Endothelial cell of umbilical vein (primary cell): ENCODE data around the gene NDFIP1. TPM values are rescaled to one million over a fixed set of nuclear protein-coding genes. Genes with fewer than 3 reads are reported as not detected.

ENCODE experiments used
- BruUV-seq: library from RNA; stranded (reverse); fragments of 400-500 nt; replicated peaks from 2 replicates; lab custom pipeline; 2021; lab: Mats Ljungman, UMichigan
- CTCF ChIA-PET: fragments of 300-600, 350-600 bp; sonication (Branson Sonifier 250); formaldehyde crosslinking; loops from one replicate; lab custom pipeline; 2021; ENCODE audit warnings: antibody characterized with exemption, inconsistent platforms; lab: Charles Lee
- POLR2A ChIA-PET: fragments of 300-600, 350-600 bp; sonication (Branson Sonifier 250); formaldehyde crosslinking; loops from one replicate; lab custom pipeline; 2021; ENCODE audit warnings: antibody characterized with exemption, inconsistent platforms; lab: Charles Lee
- DNase-seq: peaks from one replicate; pipeline ENCODE4 v3.0.0-alpha.2; 2011; ENCODE audit warnings: low read depth, low spot score
- FAIRE-seq: peaks from 2 replicates; lab custom pipeline; 2011; peaks lifted over from hg19 to GRCh38; lab: Jason Lieb, UNC
- H2AFZ ChIP-seq: 2 replicates; pipeline ENCODE4 v1.6.0; 2012; ENCODE audit warnings: low read depth, low read length, control low read depth, inconsistent platforms
- H3K27ac ChIP-seq: 2 replicates; pipeline ENCODE4 v1.5.1; 2011; ENCODE audit warnings: low read depth, mild to moderate bottlenecking, control low read depth, low read length, moderate library complexity; ENCODE audit not compliant: insufficient read depth
- H3K27me3 ChIP-seq, 2 experiments: 2 replicates each; pipeline versions ENCODE4 v1.6.0 to v1.6.1; 2011; ENCODE audit warnings: low read length in 2 of 2, mixed read lengths in 1 of 2; ENCODE audit not compliant: control insufficient read depth in 2 of 2, insufficient read depth in 2 of 2
- H3K36me3 ChIP-seq, 2 experiments: 2 replicates in 1 of 2; 3 replicates in 1 of 2; pipeline ENCODE4 v1.5.1; 2011; ENCODE audit warnings: low read length in 2 of 2, mild to moderate bottlenecking in 1 of 2, moderate library complexity in 1 of 2; ENCODE audit not compliant: control insufficient read depth in 2 of 2, insufficient read depth in 2 of 2; ENCODE audit errors: extremely low read depth in 1 of 2
- H3K4me1 ChIP-seq: 3 replicates; pipeline ENCODE4 v1.5.1; 2011; ENCODE audit warnings: mild to moderate bottlenecking, low read length; ENCODE audit not compliant: control insufficient read depth, insufficient read depth; ENCODE audit errors: extremely low read depth
- H3K4me2 ChIP-seq: 2 replicates; pipeline ENCODE4 v1.6.1; 2011; ENCODE audit warnings: low read length, control low read depth, mixed read lengths; ENCODE audit not compliant: insufficient read depth
- H3K4me3 ChIP-seq, 3 experiments: fragments of 200-600 bp in 1 of 3; sonication (generic), shearing (Covaris generic) in 1 of 3; replicated peaks in 1 of 3; 2 replicates each; pipeline ENCODE4 v1.5.1; 2011 to 2016; ENCODE audit warnings: control low read depth in 3 of 3, low read length in 3 of 3, mild to moderate bottlenecking in 2 of 3, inconsistent platforms in 1 of 3, low read depth in 1 of 3, moderate library complexity in 1 of 3; ENCODE audit not compliant: insufficient read depth in 1 of 3
- H3K79me2 ChIP-seq: 2 replicates; pipeline ENCODE4 v1.6.0; 2012; ENCODE audit warnings: low read length, inconsistent platforms; ENCODE audit not compliant: control insufficient read depth, insufficient read depth
- H3K9ac ChIP-seq: replicated peaks from 2 replicates; pipeline ENCODE3; 2011; ENCODE audit warnings: low read length, control low read depth; ENCODE audit not compliant: insufficient read depth; ENCODE audit errors: extremely low read depth
- H3K9me1 ChIP-seq: replicated peaks from 3 replicates; pipeline ENCODE4 v1.6.0; 2011; ENCODE audit warnings: mild to moderate bottlenecking, low read length; ENCODE audit not compliant: control insufficient read depth, insufficient read depth; ENCODE audit errors: extremely low read depth
- H3K9me3 ChIP-seq: replicated peaks from 2 replicates; pipeline ENCODE4 v1.5.1; 2012; ENCODE audit warnings: low read length, inconsistent platforms; ENCODE audit not compliant: control insufficient read depth, insufficient read depth
- H4K20me1 ChIP-seq: replicated peaks from 2 replicates; pipeline ENCODE3; 2011; ENCODE audit warnings: mild to moderate bottlenecking, low read length; ENCODE audit not compliant: control insufficient read depth, insufficient read depth; ENCODE audit errors: extremely low read depth
- EZH2 ChIP-seq: IDR thresholded peaks from 2 replicates; pipeline ENCODE4 v1.6.1; 2012; ENCODE audit warnings: borderline replicate concordance, low read depth, mild to moderate bottlenecking, moderate library complexity, low read length, inconsistent platforms; ENCODE audit not compliant: severe bottlenecking
- FOS ChIP-seq: IDR thresholded peaks from 2 replicates; pipeline ENCODE4 v1.6.1; 2011; ENCODE audit warnings: mild to moderate bottlenecking, low read length, moderate library complexity, borderline replicate concordance; ENCODE audit not compliant: insufficient read depth
- JUN ChIP-seq: IDR thresholded peaks from 2 replicates; pipeline ENCODE4 v1.6.1; 2011; ENCODE audit warnings: borderline replicate concordance, low read depth; ENCODE audit not compliant: insufficient read length, insufficient read depth
- MYC ChIP-seq: IDR thresholded peaks from one replicate; pipeline ENCODE4 v1.6.1; 2011; ENCODE audit warnings: mild to moderate bottlenecking, low read depth, low read length
- POLR2A ChIP-seq: IDR thresholded peaks from 2 replicates; pipeline ENCODE4 v1.6.1; 2012; ENCODE audit warnings: low read depth, mild to moderate bottlenecking, control low read depth, low read length
- dilution Hi-C: fragments of 300-500 bp; cut with MboI; formaldehyde crosslinking; loops from one replicate; pipeline ENCODE4 v1.15.0; 2019; ENCODE audit warnings: low sequenced_read_pairs; ENCODE audit not compliant: extremely low pct_ligation_motif_present
- intact Hi-C: fragments of 100-400 bp; cut with micrococcal nuclease; formaldehyde crosslinking; loops from one replicate; pipeline ENCODE4 v1.10.0; 2022
- polyA plus RNA-seq, 4 experiments: library from polyadenylated mRNA; depleted of rRNA in 3 of 4; stranded (reverse) in 3 of 4; unstranded in 1 of 4; fragments of >200 nt; gene quantifications; 2 replicates each; pipeline versions ENCODE4 v1.2.1 to v1.2.3, GENCODE V29; 2011 to 2012; ENCODE audit warnings: missing spikeins in 1 of 4
- total RNA-seq: library from RNA; stranded (reverse); gene quantifications from 2 replicates; pipeline ENCODE4 v1.2.3, GENCODE V29; 2021
- TF ChIP-seq, protein P1 (sequence below), 2 donors: IDR thresholded peaks; 1 replicate in 1 of 2; 2 replicates in 1 of 2; pipeline ENCODE4 v1.5.1; 2011; ENCODE audit warnings: low read length in 2 of 2, mild to moderate bottlenecking in 2 of 2, moderate library complexity in 2 of 2, control low read depth in 1 of 2, inconsistent platforms in 1 of 2, low read depth in 1 of 2; ENCODE audit not compliant: insufficient read depth in 1 of 2; ENCODE audit errors: extremely low read depth in 1 of 2

The NDFIP1 gene
- total and polyA plus RNA-seq, 2 donors (not counting 3 experiments of a cell fraction or from before 2014, with no cell fraction given): 12.3 to 42.6 TPM

DNA sequence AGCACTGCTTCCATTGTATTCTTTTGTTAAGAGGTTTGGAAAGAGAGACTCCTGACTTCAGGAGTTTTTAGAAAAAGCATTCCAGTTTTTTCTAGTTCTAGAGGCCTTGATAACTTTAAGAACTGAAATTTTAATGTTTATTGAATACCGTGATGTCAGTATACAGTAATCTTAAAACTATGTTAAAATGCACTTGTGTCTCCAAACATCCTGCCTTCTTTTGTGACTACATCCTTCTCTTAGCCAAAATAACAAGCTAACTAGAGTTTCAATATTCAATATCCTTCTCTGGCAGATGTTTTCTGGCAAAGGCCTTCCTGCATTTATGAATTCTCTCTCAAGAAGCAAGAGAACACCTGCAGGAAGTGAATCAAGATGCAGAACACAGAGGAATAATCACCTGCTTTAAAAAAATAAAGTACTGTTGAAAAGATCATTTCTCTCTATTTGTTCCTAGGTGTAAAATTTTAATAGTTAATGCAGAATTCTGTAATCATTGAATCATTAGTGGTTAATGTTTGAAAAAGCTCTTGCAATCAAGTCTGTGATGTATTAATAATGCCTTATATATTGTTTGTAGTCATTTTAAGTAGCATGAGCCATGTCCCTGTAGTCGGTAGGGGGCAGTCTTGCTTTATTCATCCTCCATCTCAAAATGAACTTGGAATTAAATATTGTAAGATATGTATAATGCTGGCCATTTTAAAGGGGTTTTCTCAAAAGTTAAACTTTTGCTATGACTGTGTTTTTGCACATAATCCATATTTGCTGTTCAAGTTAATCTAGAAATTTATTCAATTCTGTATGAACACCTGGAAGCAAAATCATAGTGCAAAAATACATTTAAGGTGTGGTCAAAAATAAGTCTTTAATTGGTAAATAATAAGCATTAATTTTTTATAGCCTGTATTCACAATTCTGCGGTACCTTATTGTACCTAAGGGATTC is 43.1 kb downstream of the NDFIP1 start:
- H2AFZ ChIP-seq: no peak overlapping the region
- peak; percentile 83 for DNase-seq
- TF ChIP-seq EZH2 (no peak), JUN (no peak), POLR2A (no peak), MYC (no peak), FOS (peak; percentile 32)
- TF ChIP-seq, protein P1, sequence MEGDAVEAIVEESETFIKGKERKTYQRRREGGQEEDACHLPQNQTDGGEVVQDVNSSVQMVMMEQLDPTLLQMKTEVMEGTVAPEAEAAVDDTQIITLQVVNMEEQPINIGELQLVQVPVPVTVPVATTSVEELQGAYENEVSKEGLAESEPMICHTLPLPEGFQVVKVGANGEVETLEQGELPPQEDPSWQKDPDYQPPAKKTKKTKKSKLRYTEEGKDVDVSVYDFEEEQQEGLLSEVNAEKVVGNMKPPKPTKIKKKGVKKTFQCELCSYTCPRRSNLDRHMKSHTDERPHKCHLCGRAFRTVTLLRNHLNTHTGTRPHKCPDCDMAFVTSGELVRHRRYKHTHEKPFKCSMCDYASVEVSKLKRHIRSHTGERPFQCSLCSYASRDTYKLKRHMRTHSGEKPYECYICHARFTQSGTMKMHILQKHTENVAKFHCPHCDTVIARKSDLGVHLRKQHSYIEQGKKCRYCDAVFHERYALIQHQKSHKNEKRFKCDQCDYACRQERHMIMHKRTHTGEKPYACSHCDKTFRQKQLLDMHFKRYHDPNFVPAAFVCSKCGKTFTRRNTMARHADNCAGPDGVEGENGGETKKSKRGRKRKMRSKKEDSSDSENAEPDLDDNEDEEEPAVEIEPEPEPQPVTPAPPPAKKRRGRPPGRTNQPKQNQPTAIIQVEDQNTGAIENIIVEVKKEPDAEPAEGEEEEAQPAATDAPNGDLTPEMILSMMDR (IDR thresholded peaks at IDR 0.05; ENCODE audit: extremely low read depth in 1 of 2, insufficient read depth in 1 of 2, low read depth in 1 of 2, low read length in 2 of 2): peak; percentile 63 to 66
- no peak overlapping the region for H3K4me2 ChIP-seq
- no peaks in the 10 kb centered on the region for H3K36me3 ChIP-seq
- no peaks in the 10 kb centered on the region for H3K79me2 ChIP-seq
- peaks cover 19% of the 10 kb centered on the region for H3K4me1 ChIP-seq
- no peaks in the 10 kb centered on the region for H3K9me1 ChIP-seq
- POLR2A ChIA-PET: no interaction called here
- BruUV-seq: TSS peak; percentile 32
- intact Hi-C loops: loop anchor here (1.0 to 5.0 kb wide), 13 partner anchors 41 to 548 kb away; partner anchors contain the start of gene SPRY4
- no peak overlapping the region for H3K4me3 ChIP-seq
- no peaks in the 10 kb centered on the region for H4K20me1 ChIP-seq
- dilution Hi-C loops: loop anchor here (5.0 kb wide), 1 partner anchor 396 kb away; no protein-coding TSS in a partner anchor
- FAIRE-seq: peak; percentile 50
- CTCF ChIA-PET: interaction anchor here (0.5 to 2.6 kb wide), 27 partner anchors 9 to 548 kb away, joined by 3 to 68 read pairs (median 3); partner anchors contain the start of gene SPRY4
- H3K27ac ChIP-seq: peak overlapping the region; percentile 2
- H3K9ac ChIP-seq: no peak overlapping the region
- H3K9me3 ChIP-seq: no peaks in the 10 kb centered on the region
- H3K27me3 ChIP-seq: no peaks in the 10 kb centered on the region
